ENCODE data around the gene ALOX12.
"Not testable (repeated sequence)": the region's sequence is repeated elsewhere in the genome, so short reads cannot be mapped to it uniquely, and the experiment has no call there.

Gene ALOX12

GRCh38 chr17:7047566-7047965 lies 51.7 kb downstream of the ALOX12 start:
- DNase-seq, result no peak

- no peak for DNase-seq
Measured at GRCh38 chr17:7048968-7049367, 53.1 kb downstream of the ALOX12 start.

- DNase-seq, result not testable (repeated sequence)
Measured at GRCh38 chr17:7050583-7050982, 54.7 kb downstream of the ALOX12 start.

- no peak for DNase-seq
Measured at GRCh38 chr17:7056386-7056785, 60.5 kb downstream of the ALOX12 start.

- DNase-seq, result no peak
Measured at GRCh38 chr17:7058831-7059447, 63.1 kb downstream of the ALOX12 start.

Measured in activated T-cell treated with anti-CD3 and anti-CD28 coated beads for 4 hours (primary cell).